HEK293 (cell line): ENCODE data around the gene ALMS1.

ENCODE experiments used
- YY2 ChIP-seq: fragments of 450-650 bp; formaldehyde crosslinking; IDR thresholded peaks from 2 replicates; pipeline ENCODE4 v1.5.1; 2016; ENCODE audit warnings: missing biosample characterization, missing genetic modification characterization
- ZNF529 ChIP-seq: fragments of 450-650 bp; formaldehyde crosslinking; IDR thresholded peaks from 2 replicates; pipeline ENCODE4 v1.5.1; 2017; ENCODE audit warnings: missing genetic modification characterization, missing biosample characterization; ENCODE audit not compliant: insufficient replicate concordance
- ZNF558 ChIP-seq: fragments of 450-650 bp; formaldehyde crosslinking; IDR thresholded peaks from 2 replicates; pipeline ENCODE4 v1.5.1; 2016; ENCODE audit warnings: missing biosample characterization, missing genetic modification characterization
- ZNF623 ChIP-seq: fragments of 450-650 bp; formaldehyde crosslinking; IDR thresholded peaks from 2 replicates; pipeline ENCODE4 v1.5.1; 2016; ENCODE audit warnings: missing biosample characterization, missing genetic modification characterization
- TF ChIP-seq, protein P1 (sequence below): fragments of 450-650 bp; formaldehyde crosslinking; IDR thresholded peaks from 2 replicates; pipeline ENCODE4 v1.5.1; 2016; ENCODE audit warnings: missing biosample characterization, missing genetic modification characterization
- TF ChIP-seq, protein P2 (sequence below): fragments of 450-650 bp; formaldehyde crosslinking; IDR thresholded peaks from 2 replicates; pipeline ENCODE4 v1.5.1; 2016; ENCODE audit warnings: missing biosample characterization, missing genetic modification characterization, borderline replicate concordance
- TF ChIP-seq, protein P3 (sequence below): fragments of 450-650 bp; formaldehyde crosslinking; IDR thresholded peaks from 2 replicates; pipeline ENCODE4 v1.5.1; 2016; ENCODE audit warnings: missing biosample characterization, missing genetic modification characterization
- TF ChIP-seq, protein P4 (sequence below): fragments of 450-650 bp; formaldehyde crosslinking; IDR thresholded peaks from 2 replicates; pipeline ENCODE4 v1.5.1; 2016; ENCODE audit warnings: missing biosample characterization, missing genetic modification characterization
- TF ChIP-seq, protein P5 (sequence below): fragments of 450-650 bp; formaldehyde crosslinking; IDR thresholded peaks from 2 replicates; pipeline ENCODE4 v1.5.1; 2016; ENCODE audit warnings: missing biosample characterization, missing genetic modification characterization

DNA sequence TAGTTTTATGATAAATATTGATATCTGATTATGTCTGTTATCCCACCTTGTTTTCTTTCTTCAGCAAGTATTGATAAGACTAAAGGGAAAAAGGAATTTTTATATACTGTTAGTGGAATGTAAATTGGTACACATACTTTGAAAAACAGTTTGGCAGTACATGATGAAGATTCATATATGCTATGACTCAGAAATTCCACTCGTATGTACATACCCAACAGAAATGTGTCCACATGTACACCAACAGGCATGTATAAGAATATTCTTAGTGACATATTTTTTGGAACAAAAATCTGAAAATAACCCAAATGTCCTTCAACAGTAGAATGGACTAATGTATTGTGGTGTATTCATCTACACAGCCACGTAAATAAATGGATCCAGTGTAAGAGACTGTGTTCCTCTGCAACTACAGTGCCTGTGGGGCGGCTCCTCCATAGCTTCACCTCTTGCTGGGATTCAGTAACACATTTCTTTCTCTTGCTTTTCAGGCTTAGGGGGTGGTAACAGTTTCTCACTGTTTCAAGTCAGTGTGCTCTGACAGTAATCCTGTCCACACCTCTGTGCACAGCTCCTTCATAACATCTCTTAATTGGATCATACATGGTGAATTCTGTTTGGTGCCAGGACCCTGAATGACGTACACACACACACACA, 35.5 kb upstream of the ALMS1 start:
- TF ChIP-seq, protein P1, sequence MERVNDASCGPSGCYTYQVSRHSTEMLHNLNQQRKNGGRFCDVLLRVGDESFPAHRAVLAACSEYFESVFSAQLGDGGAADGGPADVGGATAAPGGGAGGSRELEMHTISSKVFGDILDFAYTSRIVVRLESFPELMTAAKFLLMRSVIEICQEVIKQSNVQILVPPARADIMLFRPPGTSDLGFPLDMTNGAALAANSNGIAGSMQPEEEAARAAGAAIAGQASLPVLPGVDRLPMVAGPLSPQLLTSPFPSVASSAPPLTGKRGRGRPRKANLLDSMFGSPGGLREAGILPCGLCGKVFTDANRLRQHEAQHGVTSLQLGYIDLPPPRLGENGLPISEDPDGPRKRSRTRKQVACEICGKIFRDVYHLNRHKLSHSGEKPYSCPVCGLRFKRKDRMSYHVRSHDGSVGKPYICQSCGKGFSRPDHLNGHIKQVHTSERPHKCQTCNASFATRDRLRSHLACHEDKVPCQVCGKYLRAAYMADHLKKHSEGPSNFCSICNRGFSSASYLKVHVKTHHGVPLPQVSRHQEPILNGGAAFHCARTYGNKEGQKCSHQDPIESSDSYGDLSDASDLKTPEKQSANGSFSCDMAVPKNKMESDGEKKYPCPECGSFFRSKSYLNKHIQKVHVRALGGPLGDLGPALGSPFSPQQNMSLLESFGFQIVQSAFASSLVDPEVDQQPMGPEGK (tag by site-specific recombination): no peak
- TF ChIP-seq, protein P2, sequence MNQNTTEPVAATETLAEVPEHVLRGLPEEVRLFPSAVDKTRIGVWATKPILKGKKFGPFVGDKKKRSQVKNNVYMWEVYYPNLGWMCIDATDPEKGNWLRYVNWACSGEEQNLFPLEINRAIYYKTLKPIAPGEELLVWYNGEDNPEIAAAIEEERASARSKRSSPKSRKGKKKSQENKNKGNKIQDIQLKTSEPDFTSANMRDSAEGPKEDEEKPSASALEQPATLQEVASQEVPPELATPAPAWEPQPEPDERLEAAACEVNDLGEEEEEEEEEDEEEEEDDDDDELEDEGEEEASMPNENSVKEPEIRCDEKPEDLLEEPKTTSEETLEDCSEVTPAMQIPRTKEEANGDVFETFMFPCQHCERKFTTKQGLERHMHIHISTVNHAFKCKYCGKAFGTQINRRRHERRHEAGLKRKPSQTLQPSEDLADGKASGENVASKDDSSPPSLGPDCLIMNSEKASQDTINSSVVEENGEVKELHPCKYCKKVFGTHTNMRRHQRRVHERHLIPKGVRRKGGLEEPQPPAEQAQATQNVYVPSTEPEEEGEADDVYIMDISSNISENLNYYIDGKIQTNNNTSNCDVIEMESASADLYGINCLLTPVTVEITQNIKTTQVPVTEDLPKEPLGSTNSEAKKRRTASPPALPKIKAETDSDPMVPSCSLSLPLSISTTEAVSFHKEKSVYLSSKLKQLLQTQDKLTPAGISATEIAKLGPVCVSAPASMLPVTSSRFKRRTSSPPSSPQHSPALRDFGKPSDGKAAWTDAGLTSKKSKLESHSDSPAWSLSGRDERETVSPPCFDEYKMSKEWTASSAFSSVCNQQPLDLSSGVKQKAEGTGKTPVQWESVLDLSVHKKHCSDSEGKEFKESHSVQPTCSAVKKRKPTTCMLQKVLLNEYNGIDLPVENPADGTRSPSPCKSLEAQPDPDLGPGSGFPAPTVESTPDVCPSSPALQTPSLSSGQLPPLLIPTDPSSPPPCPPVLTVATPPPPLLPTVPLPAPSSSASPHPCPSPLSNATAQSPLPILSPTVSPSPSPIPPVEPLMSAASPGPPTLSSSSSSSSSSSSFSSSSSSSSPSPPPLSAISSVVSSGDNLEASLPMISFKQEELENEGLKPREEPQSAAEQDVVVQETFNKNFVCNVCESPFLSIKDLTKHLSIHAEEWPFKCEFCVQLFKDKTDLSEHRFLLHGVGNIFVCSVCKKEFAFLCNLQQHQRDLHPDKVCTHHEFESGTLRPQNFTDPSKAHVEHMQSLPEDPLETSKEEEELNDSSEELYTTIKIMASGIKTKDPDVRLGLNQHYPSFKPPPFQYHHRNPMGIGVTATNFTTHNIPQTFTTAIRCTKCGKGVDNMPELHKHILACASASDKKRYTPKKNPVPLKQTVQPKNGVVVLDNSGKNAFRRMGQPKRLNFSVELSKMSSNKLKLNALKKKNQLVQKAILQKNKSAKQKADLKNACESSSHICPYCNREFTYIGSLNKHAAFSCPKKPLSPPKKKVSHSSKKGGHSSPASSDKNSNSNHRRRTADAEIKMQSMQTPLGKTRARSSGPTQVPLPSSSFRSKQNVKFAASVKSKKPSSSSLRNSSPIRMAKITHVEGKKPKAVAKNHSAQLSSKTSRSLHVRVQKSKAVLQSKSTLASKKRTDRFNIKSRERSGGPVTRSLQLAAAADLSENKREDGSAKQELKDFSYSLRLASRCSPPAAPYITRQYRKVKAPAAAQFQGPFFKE (tag by site-specific recombination): no peak
- TF ChIP-seq ZNF529: no peak
- TF ChIP-seq, protein P3, sequence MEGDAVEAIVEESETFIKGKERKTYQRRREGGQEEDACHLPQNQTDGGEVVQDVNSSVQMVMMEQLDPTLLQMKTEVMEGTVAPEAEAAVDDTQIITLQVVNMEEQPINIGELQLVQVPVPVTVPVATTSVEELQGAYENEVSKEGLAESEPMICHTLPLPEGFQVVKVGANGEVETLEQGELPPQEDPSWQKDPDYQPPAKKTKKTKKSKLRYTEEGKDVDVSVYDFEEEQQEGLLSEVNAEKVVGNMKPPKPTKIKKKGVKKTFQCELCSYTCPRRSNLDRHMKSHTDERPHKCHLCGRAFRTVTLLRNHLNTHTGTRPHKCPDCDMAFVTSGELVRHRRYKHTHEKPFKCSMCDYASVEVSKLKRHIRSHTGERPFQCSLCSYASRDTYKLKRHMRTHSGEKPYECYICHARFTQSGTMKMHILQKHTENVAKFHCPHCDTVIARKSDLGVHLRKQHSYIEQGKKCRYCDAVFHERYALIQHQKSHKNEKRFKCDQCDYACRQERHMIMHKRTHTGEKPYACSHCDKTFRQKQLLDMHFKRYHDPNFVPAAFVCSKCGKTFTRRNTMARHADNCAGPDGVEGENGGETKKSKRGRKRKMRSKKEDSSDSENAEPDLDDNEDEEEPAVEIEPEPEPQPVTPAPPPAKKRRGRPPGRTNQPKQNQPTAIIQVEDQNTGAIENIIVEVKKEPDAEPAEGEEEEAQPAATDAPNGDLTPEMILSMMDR: no peak
- no peak for TF ChIP-seq ZNF623
- no peak for TF ChIP-seq ZNF558 (tag by site-specific recombination)
- TF ChIP-seq, protein P4, sequence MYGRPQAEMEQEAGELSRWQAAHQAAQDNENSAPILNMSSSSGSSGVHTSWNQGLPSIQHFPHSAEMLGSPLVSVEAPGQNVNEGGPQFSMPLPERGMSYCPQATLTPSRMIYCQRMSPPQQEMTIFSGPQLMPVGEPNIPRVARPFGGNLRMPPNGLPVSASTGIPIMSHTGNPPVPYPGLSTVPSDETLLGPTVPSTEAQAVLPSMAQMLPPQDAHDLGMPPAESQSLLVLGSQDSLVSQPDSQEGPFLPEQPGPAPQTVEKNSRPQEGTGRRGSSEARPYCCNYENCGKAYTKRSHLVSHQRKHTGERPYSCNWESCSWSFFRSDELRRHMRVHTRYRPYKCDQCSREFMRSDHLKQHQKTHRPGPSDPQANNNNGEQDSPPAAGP (tag by site-specific recombination): no peak
- TF ChIP-seq, protein P5, sequence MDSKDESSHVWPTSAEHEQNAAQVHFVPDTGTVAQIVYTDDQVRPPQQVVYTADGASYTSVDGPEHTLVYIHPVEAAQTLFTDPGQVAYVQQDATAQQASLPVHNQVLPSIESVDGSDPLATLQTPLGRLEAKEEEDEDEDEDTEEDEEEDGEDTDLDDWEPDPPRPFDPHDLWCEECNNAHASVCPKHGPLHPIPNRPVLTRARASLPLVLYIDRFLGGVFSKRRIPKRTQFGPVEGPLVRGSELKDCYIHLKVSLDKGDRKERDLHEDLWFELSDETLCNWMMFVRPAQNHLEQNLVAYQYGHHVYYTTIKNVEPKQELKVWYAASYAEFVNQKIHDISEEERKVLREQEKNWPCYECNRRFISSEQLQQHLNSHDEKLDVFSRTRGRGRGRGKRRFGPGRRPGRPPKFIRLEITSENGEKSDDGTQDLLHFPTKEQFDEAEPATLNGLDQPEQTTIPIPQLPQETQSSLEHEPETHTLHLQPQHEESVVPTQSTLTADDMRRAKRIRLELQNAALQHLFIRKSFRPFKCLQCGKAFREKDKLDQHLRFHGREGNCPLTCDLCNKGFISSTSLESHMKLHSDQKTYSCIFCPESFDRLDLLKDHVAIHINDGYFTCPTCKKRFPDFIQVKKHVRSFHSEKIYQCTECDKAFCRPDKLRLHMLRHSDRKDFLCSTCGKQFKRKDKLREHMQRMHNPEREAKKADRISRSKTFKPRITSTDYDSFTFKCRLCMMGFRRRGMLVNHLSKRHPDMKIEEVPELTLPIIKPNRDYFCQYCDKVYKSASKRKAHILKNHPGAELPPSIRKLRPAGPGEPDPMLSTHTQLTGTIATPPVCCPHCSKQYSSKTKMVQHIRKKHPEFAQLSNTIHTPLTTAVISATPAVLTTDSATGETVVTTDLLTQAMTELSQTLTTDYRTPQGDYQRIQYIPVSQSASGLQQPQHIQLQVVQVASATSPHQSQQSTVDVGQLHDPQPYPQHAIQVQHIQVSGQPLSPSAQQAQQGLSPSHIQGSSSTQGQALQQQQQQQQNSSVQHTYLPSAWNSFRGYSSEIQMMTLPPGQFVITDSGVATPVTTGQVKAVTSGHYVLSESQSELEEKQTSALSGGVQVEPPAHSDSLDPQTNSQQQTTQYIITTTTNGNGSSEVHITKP: no peak
- no peak for TF ChIP-seq YY2 (tag by site-specific recombination)
